Lower lobe of right lung (tissue), 2 donors: ENCODE data around the gene SLC8A1. TPM values are rescaled to one million over a fixed set of nuclear protein-coding genes. Genes with fewer than 3 reads are reported as not detected.

ENCODE experiments used
- ATAC-seq, 2 donors: fragments of 200-7000 bp; cut with Tn5 transposase; one replicate each; pipeline ENCODE4 v1.9.1; 2020 to 2022; ENCODE audit warnings: mild to moderate bottlenecking in 2 of 2, moderate library complexity in 2 of 2
- DNase-seq: peaks from one replicate; pipeline ENCODE4 v3.0.0-alpha.2; 2020
- H3K27ac ChIP-seq: fragments of 200-600 bp; one replicate; pipeline ENCODE4 v1.8.0; 2022
- H3K27me3 ChIP-seq: fragments of 200-600 bp; one replicate; pipeline ENCODE4 v1.8.0; 2022; ENCODE audit warnings: low read depth
- H3K36me3 ChIP-seq: fragments of 200-600 bp; one replicate; pipeline ENCODE4 v1.8.0; 2022; ENCODE audit warnings: mild to moderate bottlenecking
- H3K4me1 ChIP-seq: fragments of 200-600 bp; one replicate; pipeline ENCODE4 v1.8.0; 2022
- H3K4me3 ChIP-seq: fragments of 200-600 bp; one replicate; pipeline ENCODE4 v1.8.0; 2022; ENCODE audit warnings: mild to moderate bottlenecking
- H3K9me3 ChIP-seq: fragments of 200-600 bp; one replicate; pipeline ENCODE4 v1.8.0; 2022
- intact Hi-C: fragments of 100-400 bp; cut with DNase I; formaldehyde crosslinking; loops from one replicate; pipeline ENCODE4 v1.11.0; 2022
- total RNA-seq: library from RNA; stranded (reverse); fragmentation: NEBNext Ultra II Directional; extraction: Animal tissue kit (Norgen Biotek cat#: 25700); gene quantifications from one replicate; pipeline ENCODE4 v1.2.1, GENCODE V29; 2021
- TF ChIP-seq, protein P1 (sequence below): fragments of 200-600 bp; IDR thresholded peaks from one replicate; pipeline ENCODE4 v1.8.0; 2022; ENCODE audit warnings: antibody characterized with exemption, mild to moderate bottlenecking
- donor health status: DM: no; HTN: yes; CAD: no; lungs with severe emphysema.

Gene SLC8A1
- total RNA-seq, 1 donor from 2014 or later: 58.5 TPM

DNA sequence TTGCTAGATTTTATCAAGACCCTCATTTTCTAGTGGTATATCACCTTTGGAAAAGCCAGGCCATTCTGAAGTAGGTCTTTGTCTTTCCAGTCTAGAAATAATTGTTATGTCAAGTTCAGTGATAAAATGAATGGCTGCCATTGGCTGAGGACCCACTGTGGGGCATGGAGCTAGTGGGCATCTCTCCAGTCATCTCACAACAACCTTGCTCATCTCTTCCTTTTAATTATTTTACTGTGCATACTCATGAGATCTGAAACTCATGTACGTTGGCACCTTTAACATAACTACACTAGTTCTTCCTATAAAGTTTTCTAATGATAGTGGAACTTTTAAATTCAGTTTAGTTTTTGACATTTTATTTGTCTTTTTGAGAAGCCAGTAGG lies 240.9 kb downstream of the SLC8A1 start:
- no peaks in the 10 kb centered on the region for H3K4me1 ChIP-seq
- ATAC-seq (no peak), DNase-seq (no peak)
- intact Hi-C loops: no loop called here
- no peak overlapping the region for H3K4me3 ChIP-seq
- H3K27me3 ChIP-seq: no peaks in the 10 kb centered on the region
- H3K27ac ChIP-seq: no peak overlapping the region
- no peaks in the 10 kb centered on the region for H3K36me3 ChIP-seq
- TF ChIP-seq, protein P1, sequence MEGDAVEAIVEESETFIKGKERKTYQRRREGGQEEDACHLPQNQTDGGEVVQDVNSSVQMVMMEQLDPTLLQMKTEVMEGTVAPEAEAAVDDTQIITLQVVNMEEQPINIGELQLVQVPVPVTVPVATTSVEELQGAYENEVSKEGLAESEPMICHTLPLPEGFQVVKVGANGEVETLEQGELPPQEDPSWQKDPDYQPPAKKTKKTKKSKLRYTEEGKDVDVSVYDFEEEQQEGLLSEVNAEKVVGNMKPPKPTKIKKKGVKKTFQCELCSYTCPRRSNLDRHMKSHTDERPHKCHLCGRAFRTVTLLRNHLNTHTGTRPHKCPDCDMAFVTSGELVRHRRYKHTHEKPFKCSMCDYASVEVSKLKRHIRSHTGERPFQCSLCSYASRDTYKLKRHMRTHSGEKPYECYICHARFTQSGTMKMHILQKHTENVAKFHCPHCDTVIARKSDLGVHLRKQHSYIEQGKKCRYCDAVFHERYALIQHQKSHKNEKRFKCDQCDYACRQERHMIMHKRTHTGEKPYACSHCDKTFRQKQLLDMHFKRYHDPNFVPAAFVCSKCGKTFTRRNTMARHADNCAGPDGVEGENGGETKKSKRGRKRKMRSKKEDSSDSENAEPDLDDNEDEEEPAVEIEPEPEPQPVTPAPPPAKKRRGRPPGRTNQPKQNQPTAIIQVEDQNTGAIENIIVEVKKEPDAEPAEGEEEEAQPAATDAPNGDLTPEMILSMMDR: no peak
- no peaks in the 10 kb centered on the region for H3K9me3 ChIP-seq

DNA sequence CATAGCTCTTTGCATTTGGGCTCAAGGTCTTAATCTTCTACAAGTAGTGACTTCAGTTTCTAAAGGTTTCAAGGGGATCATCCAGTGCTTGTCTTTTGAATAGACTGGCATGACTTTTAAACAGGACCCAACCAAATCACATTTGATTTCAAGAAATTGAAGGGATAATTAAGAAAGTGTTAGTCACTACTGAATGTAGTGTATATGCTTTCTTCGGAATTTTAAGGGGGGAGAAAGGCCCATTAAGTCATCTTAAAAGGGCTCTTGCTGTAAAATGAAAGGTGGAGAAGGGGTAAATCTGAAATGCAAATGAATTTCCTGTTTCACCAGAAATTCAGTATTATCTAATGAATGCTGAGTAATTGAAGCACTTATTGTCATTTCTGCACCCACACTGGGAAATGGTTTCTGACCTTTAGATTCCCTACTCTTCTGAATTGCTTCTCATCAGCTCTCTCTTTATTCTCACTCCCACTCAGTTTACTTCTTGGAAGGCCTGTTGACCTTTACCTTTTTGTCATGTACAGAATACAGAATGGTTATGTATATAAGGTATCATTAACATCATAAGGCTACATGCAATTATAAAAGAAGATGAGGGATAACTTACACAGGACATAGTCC lies 241.4 kb downstream of the SLC8A1 start:
- Histone ChIP-seq H3K27me3 (no peaks in the 10 kb centered on the region), H3K4me3 (no peak overlapping the region), H3K9me3 (no peaks in the 10 kb centered on the region), H3K36me3 (no peaks in the 10 kb centered on the region), H3K4me1 (no peaks in the 10 kb centered on the region), H3K27ac (no peak overlapping the region)
- TF ChIP-seq, protein P1: no peak
- intact Hi-C loops: no loop called here
- DNase-seq: no peak
- no peak for ATAC-seq

DNA sequence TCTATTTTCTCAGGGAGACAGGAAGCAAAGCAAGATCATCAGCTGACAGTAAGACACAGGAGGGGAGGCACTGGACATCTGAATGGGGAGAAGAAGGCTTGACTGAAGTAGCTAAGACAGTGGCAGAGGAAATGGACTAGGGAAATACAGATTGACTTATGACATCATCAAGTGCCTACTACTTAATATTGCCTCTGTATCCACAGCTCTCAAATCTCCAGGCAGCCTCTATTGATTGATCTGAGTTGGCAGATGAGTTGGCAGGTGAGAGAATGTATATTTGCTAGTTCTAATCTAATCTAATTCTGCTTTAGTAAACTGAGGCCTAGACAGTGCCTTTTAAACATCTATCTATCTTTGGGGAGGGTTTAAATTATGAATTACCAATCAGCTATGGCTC lies 242.1 kb downstream of the SLC8A1 start:
- H3K27ac ChIP-seq: no peak overlapping the region
- TF ChIP-seq, protein P1: no peak
- no peaks in the 10 kb centered on the region for H3K36me3 ChIP-seq
- H3K4me3 ChIP-seq: no peak overlapping the region
- intact Hi-C loops: no loop called here
- ATAC-seq (no peak), DNase-seq (no peak)
- no peaks in the 10 kb centered on the region for H3K9me3 ChIP-seq
- H3K27me3 ChIP-seq: no peaks in the 10 kb centered on the region
- no peaks in the 10 kb centered on the region for H3K4me1 ChIP-seq

DNA sequence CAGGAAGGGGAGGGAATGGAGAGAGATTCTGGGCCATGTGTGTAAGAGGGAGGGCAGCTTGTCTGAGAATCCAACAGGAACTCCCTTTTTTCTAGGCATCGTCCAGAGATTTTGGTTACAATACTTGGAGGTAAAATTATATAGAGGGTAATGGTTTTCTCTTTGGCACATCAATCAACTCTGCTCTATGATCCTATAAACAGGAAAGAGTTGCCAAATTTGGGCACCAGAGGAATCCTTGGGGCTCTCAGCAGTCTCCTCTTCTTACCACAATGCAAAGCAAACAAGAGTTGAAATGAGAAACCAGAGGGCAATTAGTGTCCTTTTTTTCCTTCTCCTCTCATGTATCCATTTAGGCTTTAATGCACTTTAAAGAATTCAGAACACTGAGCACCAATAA lies 243.4 kb downstream of the SLC8A1 start:
- Histone ChIP-seq H3K9me3 (no peaks in the 10 kb centered on the region), H3K27ac (no peak overlapping the region), H3K36me3 (no peaks in the 10 kb centered on the region), H3K27me3 (no peaks in the 10 kb centered on the region), H3K4me3 (no peak overlapping the region), H3K4me1 (no peaks in the 10 kb centered on the region)
- ATAC-seq: no peak
- no peak for DNase-seq
- intact Hi-C loops: no loop called here
- TF ChIP-seq, protein P1: no peak

DNA sequence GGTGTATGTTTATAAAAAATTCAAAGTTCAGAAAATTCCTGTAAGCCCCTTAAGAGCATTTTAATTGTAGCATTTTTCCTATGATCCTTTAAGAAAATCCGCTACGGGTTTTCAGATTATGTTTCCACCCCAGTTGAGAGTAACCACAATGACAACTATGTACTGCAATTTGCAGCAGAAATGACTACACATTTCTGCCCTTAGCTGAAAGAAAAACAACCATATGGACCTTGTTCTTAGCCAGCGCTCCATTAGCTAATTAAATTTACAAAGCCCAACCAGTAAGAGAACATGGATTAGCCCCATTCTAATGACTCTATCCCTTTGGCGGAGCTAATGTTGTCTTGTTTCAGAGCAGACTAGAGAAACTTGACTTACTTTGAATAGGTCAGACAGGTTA lies 247.6 kb downstream of the SLC8A1 start:
- TF ChIP-seq, protein P1: no peak
- H3K27ac ChIP-seq: no peak overlapping the region
- DNase-seq (no peak), ATAC-seq (no peak)
- intact Hi-C loops: no loop called here
- no peaks in the 10 kb centered on the region for H3K27me3 ChIP-seq
- no peak overlapping the region for H3K4me3 ChIP-seq
- H3K36me3 ChIP-seq: no peaks in the 10 kb centered on the region
- H3K9me3 ChIP-seq: no peaks in the 10 kb centered on the region
- no peaks in the 10 kb centered on the region for H3K4me1 ChIP-seq
